Endodermal cell (in vitro differentiated cells): ENCODE data around the gene PCK2. TPM values are rescaled to one million over a fixed set of nuclear protein-coding genes. Genes with fewer than 3 reads are reported as not detected.

Source experiments
- DNase-seq: peaks from one replicate; pipeline ENCODE4 v3.0.0-alpha.2; 2017
- H3K27ac ChIP-seq: 2 replicates; pipeline ENCODE4 v1.5.1; 2013; ENCODE audit warnings: mild to moderate bottlenecking, low read depth, low read length, moderate library complexity
- H3K27me3 ChIP-seq: 2 replicates; pipeline ENCODE4 v1.6.1; 2013; ENCODE audit warnings: mild to moderate bottlenecking, low read length, moderate library complexity; ENCODE audit not compliant: insufficient read depth, control insufficient read depth, poor library complexity, severe bottlenecking
- H3K36me3 ChIP-seq: 2 replicates; pipeline ENCODE4 v1.7.0; 2013; ENCODE audit warnings: mild to moderate bottlenecking, low read length, moderate library complexity; ENCODE audit not compliant: control insufficient read depth, insufficient read depth
- H3K4me1 ChIP-seq: one replicate; pipeline ENCODE4 v1.7.0; 2013; ENCODE audit warnings: low read length; ENCODE audit not compliant: control insufficient read depth, insufficient read depth
- H3K4me3 ChIP-seq: 2 replicates; pipeline ENCODE4 v1.5.1; 2013; ENCODE audit warnings: mild to moderate bottlenecking, low read length, moderate library complexity
- H3K9ac ChIP-seq: 2 replicates; pipeline ENCODE4 v1.6.1; 2013; ENCODE audit warnings: mild to moderate bottlenecking, low read length, moderate library complexity; ENCODE audit not compliant: poor library complexity, severe bottlenecking; ENCODE audit errors: extremely low read depth
- H3K9me3 ChIP-seq: 2 replicates; pipeline ENCODE4 v1.6.1; 2013; ENCODE audit warnings: mild to moderate bottlenecking, low read length, moderate library complexity; ENCODE audit not compliant: control insufficient read depth
- H3K27ac Mint-ChIP-seq: 2 replicates; pipeline ENCODE4 v1.8.0; 2020; ENCODE audit warnings: mixed read lengths
- H3K27me3 Mint-ChIP-seq: 2 replicates; pipeline ENCODE4 v1.8.0; 2021; ENCODE audit warnings: mild to moderate bottlenecking, mixed read lengths; ENCODE audit not compliant: insufficient read depth
- H3K36me3 Mint-ChIP-seq: 2 replicates; pipeline ENCODE4 v1.8.0; 2020; ENCODE audit warnings: low read depth, mixed read lengths
- H3K4me1 Mint-ChIP-seq: 2 replicates; pipeline ENCODE4 v1.8.0; 2020; ENCODE audit warnings: mixed read lengths
- H3K4me3 Mint-ChIP-seq: 2 replicates; pipeline ENCODE4 v1.8.0; 2020; ENCODE audit warnings: mild to moderate bottlenecking, moderate library complexity, mixed read lengths
- H3K9me3 Mint-ChIP-seq: 2 replicates; pipeline ENCODE4 v1.8.0; 2020; ENCODE audit warnings: mild to moderate bottlenecking, mixed read lengths
- CTCF ChIP-seq: fragments of 200-600 bp; sonication (generic); conservative IDR thresholded peaks from 2 replicates; pipeline ENCODE4 v1.5.0; 2021; ENCODE audit warnings: antibody characterized with exemption, mild to moderate bottlenecking
- WGBS, 2 experiments: methylation state at CpG; one replicate each; pipeline versions ENCODE4 v1.1.5 to v1.1.7; 2013; ENCODE audit warnings: missing lambda C conversion rate in 2 of 2, mixed read lengths in 1 of 2; ENCODE audit not compliant: insufficient coverage in 1 of 2, insufficient read length in 1 of 2; 5-methylcytosine and 5-hydroxymethylcytosine counted together
- total RNA-seq, 2 donors: library from RNA; stranded (reverse); fragmentation: NEBNext Ultra II Directional in 1 of 2; extraction: Animal tissue kit (Norgen Biotek cat#: 25700) in 1 of 2; gene quantifications; 2 replicates in 1 of 2; 3 replicates in 1 of 2; pipeline ENCODE4 v1.2.1, GENCODE V29; 2021

The PCK2 gene
- total RNA-seq, 2 donors from 2014 or later, result 37.7 to 42.8 TPM

- H3K27ac Mint-ChIP-seq, result no peak overlapping the region
- no peak overlapping the region for H3K9ac ChIP-seq
- H3K4me3 Mint-ChIP-seq, result no peak overlapping the region
- H3K36me3 Mint-ChIP-seq, result peaks cover 55% of the 10 kb centered on the region
- WGBS, 2 experiments, result 88 to 95% methylated on average over 3 to 4 of the region's 4 CpGs
- peaks cover 5% of the 10 kb centered on the region for H3K4me1 Mint-ChIP-seq
- no peak for TF ChIP-seq CTCF
- H3K36me3 ChIP-seq, result peaks cover 8% of the 10 kb centered on the region
- DNase-seq, result no peak
- no peaks in the 10 kb centered on the region for H3K27me3 ChIP-seq
- peaks cover 23% of the 10 kb centered on the region for H3K9me3 Mint-ChIP-seq
- H3K27ac ChIP-seq, result no peak overlapping the region
- no peaks in the 10 kb centered on the region for H3K4me1 ChIP-seq
- no peak overlapping the region for H3K4me3 ChIP-seq
- peaks cover 23% of the 10 kb centered on the region for H3K9me3 ChIP-seq
- no peaks in the 10 kb centered on the region for H3K27me3 Mint-ChIP-seq
Observed at GRCh38 chr14:24100197-24100981, 6.3 kb downstream of the PCK2 start.

GRCh38 chr14:24100982-24101494, 6.9 kb downstream of the PCK2 start:
- H3K36me3 Mint-ChIP-seq, result peaks cover 54% of the 10 kb centered on the region
- no peaks in the 10 kb centered on the region for H3K4me1 Mint-ChIP-seq
- 98% methylated on average over 3 of the region's 3 CpGs; no CpG with 5 or more reads in 1 of the 2 experiments for WGBS, 2 experiments
- Histone ChIP-seq H3K9ac (no peak overlapping the region), H3K27me3 (no peaks in the 10 kb centered on the region), H3K9me3 (peaks cover 24% of the 10 kb centered on the region), H3K36me3 (peaks cover 8% of the 10 kb centered on the region), H3K27ac (no peak overlapping the region), H3K4me1 (no peaks in the 10 kb centered on the region), H3K4me3 (no peak overlapping the region)
- H3K9me3 Mint-ChIP-seq, result peaks cover 29% of the 10 kb centered on the region
- DNase-seq, result no peak
- no peak overlapping the region for H3K27ac Mint-ChIP-seq
- H3K4me3 Mint-ChIP-seq, result no peak overlapping the region
- TF ChIP-seq CTCF, result no peak
- no peaks in the 10 kb centered on the region for H3K27me3 Mint-ChIP-seq

- Mint-ChIP-seq H3K4me1 (no peaks in the 10 kb centered on the region), H3K4me3 (no peak overlapping the region), H3K27ac (no peak overlapping the region), H3K27me3 (no peaks in the 10 kb centered on the region), H3K9me3 (peaks cover 30% of the 10 kb centered on the region), H3K36me3 (peaks cover 48% of the 10 kb centered on the region)
- no peak for DNase-seq
- TF ChIP-seq CTCF, result no peak
- no peak overlapping the region for H3K27ac ChIP-seq
- peaks cover 24% of the 10 kb centered on the region for H3K9me3 ChIP-seq
- H3K4me3 ChIP-seq, result no peak overlapping the region
- H3K27me3 ChIP-seq, result no peaks in the 10 kb centered on the region
- H3K4me1 ChIP-seq, result no peaks in the 10 kb centered on the region
- H3K9ac ChIP-seq, result no peak overlapping the region
- H3K36me3 ChIP-seq, result peaks cover 8% of the 10 kb centered on the region
- 95 to 100% methylated on average over 1 to 7 of the region's 7 CpGs for WGBS, 2 experiments
Observed at GRCh38 chr14:24102357-24103048, 8.4 kb downstream of the PCK2 start.
